ENCODE measurements around the gene EFEMP2. TPM values are rescaled to one million over a fixed set of nuclear protein-coding genes. Genes with fewer than 3 reads are reported as not detected.

Gene EFEMP2
- total RNA-seq, 1 experiment from 2014 or later = 1.4 TPM

GRCh38 chr11:65911682-65912568 lies 39.3 kb upstream of the EFEMP2 start:
- Mint-ChIP-seq H3K4me1 (ENCODE audit: low read depth, unreplicated experiment) (peaks cover 6% of the 10 kb centered on the region), H3K27me3 (ENCODE audit: insufficient read depth, unreplicated experiment) (no peaks in the 10 kb centered on the region), H3K4me3 (ENCODE audit: unreplicated experiment) (peak overlapping the region; percentile 28), H3K27ac (ENCODE audit: unreplicated experiment) (no peak overlapping the region), H3K36me3 (ENCODE audit: insufficient read depth, unreplicated experiment) (no peaks in the 10 kb centered on the region), H3K9me3 (ENCODE audit: unreplicated experiment) (no peaks in the 10 kb centered on the region)
- DNase-seq = peak; percentile 65 to 73
- intact Hi-C loops (cut with micrococcal nuclease; ENCODE audit: unreplicated experiment) = loop anchor here (1.0 to 5.0 kb wide), 3 partner anchors 12 to 75 kb away; partner anchors contain the start of gene FOSL1
- Histone ChIP-seq H3K9me3 (no peaks in the 10 kb centered on the region), H3K27me3 (replicated peaks; ENCODE audit: control insufficient read depth, insufficient read depth, low read length) (no peaks in the 10 kb centered on the region), H3K4me3 (ENCODE audit: low read depth, low read length) (no peak overlapping the region), H3K36me3 (ENCODE audit: control insufficient read depth, insufficient read depth, low read length) (no peaks in the 10 kb centered on the region), H3K4me1 (peaks cover 8% of the 10 kb centered on the region)
- peak; percentile 46 to 77 for TF ChIP-seq CTCF (IDR thresholded peaks at IDR 0.05; ENCODE audit: insufficient read depth in 1 of 2, low read depth in 1 of 2, low read length in 1 of 2, severe bottlenecking in 1 of 2, unreplicated experiment in 1 of 2)
- CTCF ChIA-PET = interaction anchor here (0.6 to 2.6 kb wide), 7 partner anchors 13 to 77 kb away, joined by 3 to 45 read pairs (median 4); partner anchors contain the start of genes CCDC85B and FIBP
- BruUV-seq (replicated peaks) = no TSS peak
- POLR2A ChIA-PET = interaction anchor here (0.6 to 1.2 kb wide), 4 partner anchors 11 to 52 kb away, joined by 4 to 11 read pairs (median 6); partner anchors contain the start of genes FIBP and FOSL1

GRCh38 chr11:65907878-65908277 lies 35.3 kb upstream of the EFEMP2 start:
- ChIA-PET POLR2A (interaction anchor here (0.7 kb wide), 1 partner anchor 79 kb away, joined by 5 read pairs; no protein-coding TSS in a partner anchor), CTCF (interaction anchor here (2.4 kb wide), 1 partner anchor 19 kb away, joined by 6 read pairs; the partner anchor contains the start of gene FIBP)
- H3K27ac Mint-ChIP-seq (ENCODE audit: unreplicated experiment) = no peak overlapping the region
- H3K4me3 Mint-ChIP-seq (ENCODE audit: unreplicated experiment) = no peak overlapping the region
- no peak overlapping the region for H3K4me3 ChIP-seq (ENCODE audit: low read depth, low read length)
- no TSS peak for BruUV-seq (replicated peaks)
- no peaks in the 10 kb centered on the region for H3K9me3 Mint-ChIP-seq (ENCODE audit: unreplicated experiment)
- intact Hi-C loops (cut with micrococcal nuclease; ENCODE audit: unreplicated experiment) = no loop called here
- no peaks in the 10 kb centered on the region for H3K27me3 ChIP-seq (replicated peaks; ENCODE audit: control insufficient read depth, insufficient read depth, low read length)
- H3K9me3 ChIP-seq = no peaks in the 10 kb centered on the region
- H3K4me1 Mint-ChIP-seq (ENCODE audit: low read depth, unreplicated experiment) = peaks cover 21% of the 10 kb centered on the region
- no peaks in the 10 kb centered on the region for H3K27me3 Mint-ChIP-seq (ENCODE audit: insufficient read depth, unreplicated experiment)
- TF ChIP-seq CTCF (IDR thresholded peaks at IDR 0.05; ENCODE audit: insufficient read depth in 1 of 2, low read depth in 1 of 2, low read length in 1 of 2, severe bottlenecking in 1 of 2, unreplicated experiment in 1 of 2) = no peak
- peaks cover 17% of the 10 kb centered on the region for H3K4me1 ChIP-seq
- DNase-seq = no peak
- no peaks in the 10 kb centered on the region for H3K36me3 Mint-ChIP-seq (ENCODE audit: insufficient read depth, unreplicated experiment)
- H3K36me3 ChIP-seq (ENCODE audit: control insufficient read depth, insufficient read depth, low read length) = no peaks in the 10 kb centered on the region

- H3K27me3 Mint-ChIP-seq (ENCODE audit: insufficient read depth, unreplicated experiment) = no peaks in the 10 kb centered on the region
- no TSS peak for BruUV-seq (replicated peaks)
- no peak overlapping the region for H3K27ac Mint-ChIP-seq (ENCODE audit: unreplicated experiment)
- ChIA-PET CTCF (interaction anchor here (0.6 to 2.4 kb wide), 4 partner anchors 18 to 138 kb away, joined by 3 to 6 read pairs (median 4); partner anchors contain the start of gene FIBP), POLR2A (no interaction called here)
- TF ChIP-seq CTCF (IDR thresholded peaks at IDR 0.05; ENCODE audit: insufficient read depth in 1 of 2, low read depth in 1 of 2, low read length in 1 of 2, severe bottlenecking in 1 of 2, unreplicated experiment in 1 of 2) = no peak
- intact Hi-C loops (cut with micrococcal nuclease; ENCODE audit: unreplicated experiment) = no loop called here
- no peaks in the 10 kb centered on the region for H3K9me3 ChIP-seq
- no peaks in the 10 kb centered on the region for H3K9me3 Mint-ChIP-seq (ENCODE audit: unreplicated experiment)
- H3K4me3 Mint-ChIP-seq (ENCODE audit: unreplicated experiment) = no peak overlapping the region
- no peaks in the 10 kb centered on the region for H3K36me3 Mint-ChIP-seq (ENCODE audit: insufficient read depth, unreplicated experiment)
- no peak overlapping the region for H3K4me3 ChIP-seq (ENCODE audit: low read depth, low read length)
- no peaks in the 10 kb centered on the region for H3K27me3 ChIP-seq (replicated peaks; ENCODE audit: control insufficient read depth, insufficient read depth, low read length)
- peaks cover 21% of the 10 kb centered on the region for H3K4me1 ChIP-seq
- H3K36me3 ChIP-seq (ENCODE audit: control insufficient read depth, insufficient read depth, low read length) = no peaks in the 10 kb centered on the region
- no peak for DNase-seq
- peaks cover 25% of the 10 kb centered on the region for H3K4me1 Mint-ChIP-seq (ENCODE audit: low read depth, unreplicated experiment)
Observed at GRCh38 chr11:65906602-65907001, 34.0 kb upstream of the EFEMP2 start.
